Middle frontal gyrus (tissue), 1 donor: Measurements from ENCODE around the gene APBB1.

Experiments
- DNase-seq: peaks from one replicate; pipeline ENCODE4 v3.0.0-alpha.2; 2015; ENCODE audit warnings: low spot score; ENCODE audit errors: extremely low spot score

APBB1 gene

DNA sequence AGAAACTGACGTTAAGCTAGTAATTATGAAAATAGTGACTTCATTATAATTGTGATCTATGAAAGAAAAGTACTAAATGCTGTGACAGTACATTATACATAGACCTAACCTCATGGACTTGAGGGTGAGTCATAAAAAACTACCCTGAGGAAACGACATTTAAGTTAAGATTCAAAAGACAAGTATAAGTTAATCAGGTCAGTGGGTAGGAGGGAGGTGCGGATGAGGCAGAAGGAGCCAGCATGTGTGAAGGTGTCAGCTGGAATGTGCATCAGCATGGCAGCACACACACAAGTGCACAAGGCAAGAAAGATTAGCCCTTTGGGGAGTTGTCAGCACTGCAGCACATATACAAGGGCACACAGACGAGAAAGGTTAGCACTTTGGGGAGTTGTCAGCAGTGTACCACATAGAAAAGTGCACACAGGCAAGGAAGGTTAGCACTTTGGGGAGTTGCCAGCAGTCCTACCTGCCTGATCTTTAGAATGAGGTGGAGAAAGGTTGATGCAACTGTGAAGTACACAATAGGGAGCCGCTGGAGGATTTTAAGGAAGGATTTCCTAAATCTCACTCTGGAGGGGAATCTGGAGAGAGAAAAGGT lies 67.0 kb downstream of the APBB1 start:
- DNase-seq = no peak

- no peak for DNase-seq
These were observed 68.4 kb downstream of the APBB1 start for GRCh38 chr11:6350486-6350885.

GRCh38 chr11:6350043-6350442 lies 68.9 kb downstream of the APBB1 start:
- DNase-seq = no peak

GRCh38 chr11:6345366-6345765 lies 73.5 kb downstream of the APBB1 start:
- no peak for DNase-seq
